Measurements from ENCODE around the gene ARL8B. TPM values are rescaled to one million over a fixed set of nuclear protein-coding genes. Genes with fewer than 3 reads are reported as not detected.
A peak's percentile ranks its signal among the peaks of the same experiment; 100 is the strongest.
"Not testable (repeated sequence)": the region's sequence is repeated elsewhere in the genome, so short reads cannot be mapped to it uniquely, and the experiment has no call there.

Gene ARL8B
- total and polyA plus RNA-seq, 2 experiments from 2014 or later: 47.2 to 72.9 TPM

- in situ Hi-C loops (cut with MboI): no loop called here
- H3K9me3 ChIP-seq (ENCODE audit: low read depth): no peaks in the 10 kb centered on the region
- H2AFZ ChIP-seq: no peak overlapping the region
- H3K4me3 ChIP-seq: no peak overlapping the region
- no peaks in the 10 kb centered on the region for H3K9me2 ChIP-seq (ENCODE audit: insufficient read depth)
- no peak overlapping the region for H3K9ac ChIP-seq
- H3K27ac ChIP-seq: no peak overlapping the region
- TF ChIP-seq EZH2 (IDR thresholded peaks at IDR 0.05; ENCODE audit: insufficient read depth, poor library complexity, severe bottlenecking) (no peak), EZH2phosphoT487 (IDR thresholded peaks at IDR 0.05; ENCODE audit: insufficient read depth, low read depth) (no peak)
- H3K36me3 ChIP-seq (ENCODE audit: low read depth): no peaks in the 10 kb centered on the region
- no peaks in the 10 kb centered on the region for H3K27me3 ChIP-seq (replicated peaks; ENCODE audit: insufficient read depth)
- H3K79me2 ChIP-seq (ENCODE audit: insufficient read depth): no peaks in the 10 kb centered on the region
- no peaks in the 10 kb centered on the region for H4K20me1 ChIP-seq (ENCODE audit: insufficient read depth)
- no peak overlapping the region for H3K4me2 ChIP-seq (ENCODE audit: unreplicated experiment)
- H3F3A ChIP-seq (ENCODE audit: insufficient read depth): no peaks in the 10 kb centered on the region
- no peak for DNase-seq
- no peaks in the 10 kb centered on the region for H3K4me1 ChIP-seq (ENCODE audit: insufficient read depth)
- 60 to 72% methylated on average over 2 of the region's 2 CpGs for WGBS, 2 experiments (ENCODE audit: low coverage in 1 of 2, low lambda C conversion rate in 2 of 2, missing lambda C conversion rate in 2 of 2)
These were observed 10.0 kb upstream of the ARL8B start for GRCh38 chr3:5112043-5112442.

- H3K9ac ChIP-seq; H3K79me2 ChIP-seq (ENCODE audit: insufficient read depth); DNase-seq; H3F3A ChIP-seq (ENCODE audit: insufficient read depth); H3K27me3 ChIP-seq (replicated peaks; ENCODE audit: insufficient read depth); H3K9me2 ChIP-seq (ENCODE audit: insufficient read depth); H3K4me2 ChIP-seq (ENCODE audit: unreplicated experiment); H3K36me3 ChIP-seq (ENCODE audit: low read depth); H3K4me1 ChIP-seq (ENCODE audit: insufficient read depth); H4K20me1 ChIP-seq (ENCODE audit: insufficient read depth); H3K27ac ChIP-seq; H2AFZ ChIP-seq; in situ Hi-C loops (cut with MboI); H3K4me3 ChIP-seq; H3K9me3 ChIP-seq (ENCODE audit: low read depth): not testable (repeated sequence)
- WGBS, 2 experiments (ENCODE audit: low coverage in 1 of 2, low lambda C conversion rate in 2 of 2, missing lambda C conversion rate in 2 of 2): 85 to 90% methylated on average over 5 to 30 of the region's 30 CpGs
These were observed 8.4 kb upstream of the ARL8B start for GRCh38 chr3:5113726-5114125.

GRCh38 chr3:5115506-5116162 lies 6.5 kb upstream of the ARL8B start:
- in situ Hi-C loops (cut with MboI): no loop called here
- DNase-seq: peak; percentile 40
- 11 to 13% methylated on average over 5 to 6 of the region's 6 CpGs for WGBS, 2 experiments (ENCODE audit: low coverage in 1 of 2, low lambda C conversion rate in 2 of 2, missing lambda C conversion rate in 2 of 2)
- Histone ChIP-seq H3K4me2 (ENCODE audit: unreplicated experiment) (peak overlapping the region; percentile 53), H3K4me1 (ENCODE audit: insufficient read depth) (no peaks in the 10 kb centered on the region), H3K36me3 (ENCODE audit: low read depth) (no peaks in the 10 kb centered on the region), H2AFZ (peak overlapping the region; percentile 81), H3K9ac (no peak overlapping the region), H3F3A (ENCODE audit: insufficient read depth) (no peaks in the 10 kb centered on the region), H3K79me2 (ENCODE audit: insufficient read depth) (no peaks in the 10 kb centered on the region), H3K27ac (no peak overlapping the region), H3K4me3 (no peak overlapping the region), H3K9me2 (ENCODE audit: insufficient read depth) (no peaks in the 10 kb centered on the region), H3K9me3 (ENCODE audit: low read depth) (no peaks in the 10 kb centered on the region), H4K20me1 (ENCODE audit: insufficient read depth) (no peaks in the 10 kb centered on the region), H3K27me3 (replicated peaks; ENCODE audit: insufficient read depth) (no peaks in the 10 kb centered on the region)
- TF ChIP-seq EZH2phosphoT487 (IDR thresholded peaks at IDR 0.05; ENCODE audit: insufficient read depth, low read depth) (no peak), EZH2 (IDR thresholded peaks at IDR 0.05; ENCODE audit: insufficient read depth, poor library complexity, severe bottlenecking) (no peak)

DNA sequence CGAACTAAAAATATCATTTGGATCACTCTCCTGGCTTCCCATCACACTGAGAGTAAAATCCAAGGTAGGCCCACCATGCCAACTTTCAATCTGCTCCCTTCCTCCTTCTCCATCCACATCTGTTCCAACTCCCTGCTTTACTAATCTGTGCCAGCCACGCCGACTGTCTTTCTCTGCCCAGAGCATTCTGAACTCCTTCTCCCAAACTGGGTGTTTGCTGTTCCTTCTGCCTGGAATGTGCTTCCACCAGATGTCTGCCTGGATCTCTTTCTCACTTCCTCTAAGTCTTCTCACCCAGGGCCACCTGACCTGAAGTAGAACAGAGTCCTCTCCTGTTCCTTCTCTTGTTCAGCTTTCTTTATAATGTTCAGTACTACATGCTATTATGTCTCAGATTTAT lies 5.6 kb upstream of the ARL8B start:
- H3K9me3 ChIP-seq (ENCODE audit: low read depth): no peaks in the 10 kb centered on the region
- in situ Hi-C loops (cut with MboI): no loop called here
- H2AFZ ChIP-seq: peak overlapping the region; percentile 71

DNA sequence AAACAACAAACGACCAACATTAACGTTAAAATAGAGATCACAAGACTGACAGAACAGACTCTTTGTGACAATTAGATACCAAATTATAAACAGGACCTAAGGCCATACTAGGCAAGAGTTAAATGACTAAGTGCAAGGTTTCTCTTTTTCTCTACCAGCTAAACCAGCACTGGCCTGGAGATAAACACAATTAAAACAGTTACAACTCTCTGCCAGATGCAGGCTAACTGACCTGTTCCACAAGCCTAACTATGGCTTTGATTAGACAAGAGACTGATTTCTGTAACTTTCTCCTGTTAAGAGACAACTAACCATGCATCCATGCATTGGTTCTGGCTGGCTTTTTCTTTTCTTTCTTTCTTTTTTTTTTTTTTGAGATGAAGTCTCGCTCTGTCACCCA lies 1.6 kb upstream of the ARL8B start:
- Histone ChIP-seq H3K4me3 (no peak overlapping the region), H2AFZ (no peak overlapping the region), H3K4me2 (ENCODE audit: unreplicated experiment) (no peak overlapping the region), H4K20me1 (ENCODE audit: insufficient read depth) (no peaks in the 10 kb centered on the region), H3K36me3 (ENCODE audit: low read depth) (no peaks in the 10 kb centered on the region), H3K27me3 (replicated peaks; ENCODE audit: insufficient read depth) (no peaks in the 10 kb centered on the region), H3K79me2 (ENCODE audit: insufficient read depth) (peaks cover 37% of the 10 kb centered on the region), H3K27ac (no peak overlapping the region), H3K9me2 (ENCODE audit: insufficient read depth) (no peaks in the 10 kb centered on the region), H3F3A (ENCODE audit: insufficient read depth) (peaks cover 8% of the 10 kb centered on the region), H3K4me1 (ENCODE audit: insufficient read depth) (peaks cover 14% of the 10 kb centered on the region), H3K9ac (no peak overlapping the region), H3K9me3 (ENCODE audit: low read depth) (no peaks in the 10 kb centered on the region)
- TF ChIP-seq EZH2phosphoT487 (IDR thresholded peaks at IDR 0.05; ENCODE audit: insufficient read depth, low read depth): no peak
- TF ChIP-seq EZH2 (IDR thresholded peaks at IDR 0.05; ENCODE audit: insufficient read depth, poor library complexity, severe bottlenecking): no peak
- WGBS, 2 experiments (ENCODE audit: low coverage in 1 of 2, low lambda C conversion rate in 2 of 2, missing lambda C conversion rate in 2 of 2): 41 to 43% methylated on average over 3 of the region's 3 CpGs
- in situ Hi-C loops (cut with MboI): no loop called here
- no peak for DNase-seq

More for the DNA sequence above, 5.6 kb upstream of the ARL8B start:
- H3K9ac ChIP-seq: no peak overlapping the region
- H3K4me3 ChIP-seq: no peak overlapping the region
- H3K36me3 ChIP-seq (ENCODE audit: low read depth): no peaks in the 10 kb centered on the region
- no peak for DNase-seq
- H3K27me3 ChIP-seq (replicated peaks; ENCODE audit: insufficient read depth): no peaks in the 10 kb centered on the region
- no peak overlapping the region for H3K27ac ChIP-seq
- H4K20me1 ChIP-seq (ENCODE audit: insufficient read depth): no peaks in the 10 kb centered on the region
- H3K9me2 ChIP-seq (ENCODE audit: insufficient read depth): no peaks in the 10 kb centered on the region
- TF ChIP-seq EZH2 (IDR thresholded peaks at IDR 0.05; ENCODE audit: insufficient read depth, poor library complexity, severe bottlenecking): no peak
- TF ChIP-seq EZH2phosphoT487 (IDR thresholded peaks at IDR 0.05; ENCODE audit: insufficient read depth, low read depth): no peak
- 18 to 22% methylated on average over 3 of the region's 3 CpGs for WGBS, 2 experiments (ENCODE audit: low coverage in 1 of 2, low lambda C conversion rate in 2 of 2, missing lambda C conversion rate in 2 of 2)
- H3K4me1 ChIP-seq (ENCODE audit: insufficient read depth): no peaks in the 10 kb centered on the region
- H3K79me2 ChIP-seq (ENCODE audit: insufficient read depth): 0 out of 2 replicates have a peak, but pooled peaks cover under 1% of the 10 kb centered on the region
- H3F3A ChIP-seq (ENCODE audit: insufficient read depth): no peaks in the 10 kb centered on the region
- H3K4me2 ChIP-seq (ENCODE audit: unreplicated experiment): no peak overlapping the region
